NCI-H1048 (cell line): ENCODE data around the gene CEMP1.

ENCODE experiments used
- DNase-seq: peaks from one replicate; lab custom pipeline; 2025; lab: John Stamatoyannopoulos, UW

CEMP1 gene

GRCh38 chr16:2518823-2519710 is 12.1 kb downstream of the CEMP1 start:
- DNase-seq = no peak

GRCh38 chr16:2517954-2518605 is 13.1 kb downstream of the CEMP1 start:
- DNase-seq = no peak

GRCh38 chr16:2516391-2517240 is 14.6 kb downstream of the CEMP1 start:
- DNase-seq = no peak

GRCh38 chr16:2515180-2515851 is 15.9 kb downstream of the CEMP1 start:
- no peak for DNase-seq

GRCh38 chr16:2514333-2515179 is 16.7 kb downstream of the CEMP1 start:
- no peak for DNase-seq

- DNase-seq = peak; percentile 44
Measured at GRCh38 chr16:2513405-2514332, 17.5 kb downstream of the CEMP1 start, which contains the start of gene ATP6V0C. Gene ATP6V0C, plus strand, starts transcription at chr16:2513952. Its CDS starts 152 bp downstream, at chr16:2514104.

- no peak for DNase-seq
Measured at GRCh38 chr16:2512735-2513404, 18.3 kb downstream of the CEMP1 start.

- DNase-seq = no peak
Measured at GRCh38 chr16:2511996-2512734, 19.0 kb downstream of the CEMP1 start.

- no peak for DNase-seq
Measured at GRCh38 chr16:2511128-2511800, 19.9 kb downstream of the CEMP1 start.

- DNase-seq = no peak
Measured at GRCh38 chr16:2508722-2509400, 22.3 kb downstream of the CEMP1 start.

GRCh38 chr16:2507665-2508064 is 23.5 kb downstream of the CEMP1 start:
- DNase-seq = no peak

GRCh38 chr16:2507052-2507659 is 24.1 kb downstream of the CEMP1 start:
- no peak for DNase-seq

GRCh38 chr16:2505695-2506094 is 25.5 kb downstream of the CEMP1 start:
- DNase-seq = no peak

GRCh38 chr16:2501946-2502895 is 29.0 kb downstream of the CEMP1 start:
- DNase-seq = no peak

- DNase-seq = no peak
Measured at GRCh38 chr16:2500918-2501750, 30.1 kb downstream of the CEMP1 start.
